ENCODE results near the gene EPB41.
A peak's percentile ranks its signal among the peaks of the same experiment; 100 is the strongest.

Gene EPB41

DNA sequence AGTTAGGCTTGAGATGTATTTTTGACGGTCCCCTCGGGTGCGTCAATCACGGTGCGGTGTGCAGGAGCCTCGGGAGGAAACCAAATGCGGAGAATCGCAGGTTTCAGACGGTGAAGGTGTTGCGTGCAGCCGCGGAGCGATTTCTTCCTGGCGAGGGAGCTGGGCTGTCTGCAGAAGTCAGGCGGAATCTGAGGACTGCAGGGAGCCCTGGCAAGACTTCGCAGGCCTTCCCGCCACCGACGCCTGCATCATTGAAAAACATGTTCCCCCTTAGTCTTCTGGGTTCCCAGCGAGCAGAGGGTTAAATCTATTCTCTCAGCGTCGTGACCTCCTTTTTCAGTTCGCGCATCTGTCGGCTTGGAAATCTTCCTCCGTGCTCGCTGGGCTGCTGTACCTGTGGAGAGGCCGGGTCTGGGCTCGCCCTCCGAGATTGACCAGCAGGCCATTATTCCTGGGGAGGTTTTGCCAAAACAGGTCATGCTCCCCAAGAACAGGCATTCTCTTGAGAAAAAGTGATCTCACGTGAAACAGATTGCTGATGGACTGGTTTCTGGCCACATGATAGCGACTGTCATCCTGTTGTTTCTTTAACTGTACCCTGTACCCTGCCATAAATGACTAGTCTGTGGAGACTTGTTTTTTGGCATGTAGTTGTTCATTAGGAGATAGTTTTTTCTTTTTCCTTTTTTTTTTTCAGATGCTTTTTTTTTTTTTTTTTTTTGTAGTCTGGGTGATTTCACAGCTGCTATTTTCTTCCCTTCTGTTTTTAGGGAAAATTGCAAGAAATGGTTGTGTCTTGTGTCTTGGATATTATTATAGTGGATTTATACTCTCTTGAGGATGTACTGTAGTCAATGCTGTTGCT lies 894 bp downstream of the EPB41 start (continued):
- TF ChIP-seq ZNF837 (tag by site-specific recombination; IDR thresholded peaks at IDR 0.05) (no peak), ZNF513 (tag by site-specific recombination; IDR thresholded peaks at IDR 0.05) (no peak), GLI4 (tag by site-specific recombination; IDR thresholded peaks at IDR 0.05) (no peak), ZIC2 (tag by site-specific recombination; IDR thresholded peaks at IDR 0.05) (peak; percentile 58), ZFP69B (tag by site-specific recombination; IDR thresholded peaks at IDR 0.05) (peak; percentile 27; the same call in 1 of the 2 replicates), ZBTB11 (tag by site-specific recombination; conservative IDR thresholded peaks at IDR 0.05; ENCODE audit: low read depth) (peak; percentile 32; the same call in 1 of the 2 replicates), KLF9 (tag by site-specific recombination; IDR thresholded peaks at IDR 0.05; ENCODE audit: low read depth) (0 out of 2 replicates have a peak, but pooled peaks have one; percentile 0), ZNF362 (tag by site-specific recombination; IDR thresholded peaks at IDR 0.05) (peak; percentile 95)

- Histone ChIP-seq H3K4me1 (ENCODE audit: control insufficient read depth, insufficient read depth, low read length) (0 out of 2 replicates have a peak, but pooled peaks cover 4% of the 10 kb centered on the region), H3K27ac (ENCODE audit: extremely low read depth, low read depth, low read length) (no peak overlapping the region), H3K36me3 (ENCODE audit: control insufficient read depth in 2 of 2, insufficient read depth in 1 of 2, low read length in 2 of 2) (no peaks in the 10 kb centered on the region; a peak in 1 of 3 replicates), H3K9me3 (ENCODE audit: control insufficient read depth, insufficient read depth, low read depth, low read length) (no peaks in the 10 kb centered on the region), H3K4me3 (ENCODE audit: low read depth, low read length) (no peak overlapping the region)
- POLR2A ChIA-PET, result interaction anchor here (1.7 kb wide), 1 partner anchor 263 kb away, joined by 4 read pairs; no protein-coding TSS in a partner anchor
- CTCF ChIA-PET, result interaction anchor here (0.6 to 1.0 kb wide), 2 partner anchors 115 to 1349 kb away, joined by 3 read pairs; no protein-coding TSS in a partner anchor
- TF ChIP-seq ZNF19 (tag by site-specific recombination; IDR thresholded peaks at IDR 0.05; ENCODE audit: low read depth) (no peak), ZNF157 (tag by site-specific recombination; IDR thresholded peaks at IDR 0.05) (no peak), ZNF544 (tag by site-specific recombination; IDR thresholded peaks at IDR 0.05) (no peak), ZNF529 (tag by site-specific recombination; IDR thresholded peaks at IDR 0.05; ENCODE audit: insufficient replicate concordance) (no peak), ZBTB17 (tag by site-specific recombination; IDR thresholded peaks at IDR 0.05) (no peak), ZNF626 (tag by site-specific recombination; IDR thresholded peaks at IDR 0.05) (no peak), ZNF677 (tag by site-specific recombination; IDR thresholded peaks at IDR 0.05) (no peak), FEZF1 (tag by site-specific recombination; IDR thresholded peaks at IDR 0.05) (no peak), HOXA7 (CRISPR knock-in tag; IDR thresholded peaks at IDR 0.05; ENCODE audit: borderline replicate concordance) (no peak), ZNF48 (tag by site-specific recombination; IDR thresholded peaks at IDR 0.05) (no peak), ZNF639 (tag by site-specific recombination; IDR thresholded peaks at IDR 0.05) (no peak), BCL11B (tag by site-specific recombination; IDR thresholded peaks at IDR 0.05; ENCODE audit: low read depth) (no peak), ZNF585B (tag by site-specific recombination; IDR thresholded peaks at IDR 0.05) (no peak), ZNF560 (tag by site-specific recombination; IDR thresholded peaks at IDR 0.05; ENCODE audit: borderline replicate concordance) (no peak), ZNF155 (tag by site-specific recombination; IDR thresholded peaks at IDR 0.05) (no peak)
- TF ChIP-seq, protein P1, sequence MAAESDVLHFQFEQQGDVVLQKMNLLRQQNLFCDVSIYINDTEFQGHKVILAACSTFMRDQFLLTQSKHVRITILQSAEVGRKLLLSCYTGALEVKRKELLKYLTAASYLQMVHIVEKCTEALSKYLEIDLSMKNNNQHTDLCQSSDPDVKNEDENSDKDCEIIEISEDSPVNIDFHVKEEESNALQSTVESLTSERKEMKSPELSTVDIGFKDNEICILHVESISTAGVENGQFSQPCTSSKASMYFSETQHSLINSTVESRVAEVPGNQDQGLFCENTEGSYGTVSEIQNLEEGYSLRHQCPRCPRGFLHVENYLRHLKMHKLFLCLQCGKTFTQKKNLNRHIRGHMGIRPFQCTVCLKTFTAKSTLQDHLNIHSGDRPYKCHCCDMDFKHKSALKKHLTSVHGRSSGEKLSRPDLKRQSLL (tag by site-specific recombination; IDR thresholded peaks at IDR 0.05), result no peak
These were observed 3.4 kb downstream of the EPB41 start for GRCh38 chr1:28917757-28918118.
